ENCODE measurements around the gene CCNB2.
A peak's percentile ranks its signal among the peaks of the same experiment; 100 is the strongest.

Gene CCNB2
- total RNA-seq: 0.13 to 3.7 (median 1.2) reads per million in 9 experiments

DNA sequence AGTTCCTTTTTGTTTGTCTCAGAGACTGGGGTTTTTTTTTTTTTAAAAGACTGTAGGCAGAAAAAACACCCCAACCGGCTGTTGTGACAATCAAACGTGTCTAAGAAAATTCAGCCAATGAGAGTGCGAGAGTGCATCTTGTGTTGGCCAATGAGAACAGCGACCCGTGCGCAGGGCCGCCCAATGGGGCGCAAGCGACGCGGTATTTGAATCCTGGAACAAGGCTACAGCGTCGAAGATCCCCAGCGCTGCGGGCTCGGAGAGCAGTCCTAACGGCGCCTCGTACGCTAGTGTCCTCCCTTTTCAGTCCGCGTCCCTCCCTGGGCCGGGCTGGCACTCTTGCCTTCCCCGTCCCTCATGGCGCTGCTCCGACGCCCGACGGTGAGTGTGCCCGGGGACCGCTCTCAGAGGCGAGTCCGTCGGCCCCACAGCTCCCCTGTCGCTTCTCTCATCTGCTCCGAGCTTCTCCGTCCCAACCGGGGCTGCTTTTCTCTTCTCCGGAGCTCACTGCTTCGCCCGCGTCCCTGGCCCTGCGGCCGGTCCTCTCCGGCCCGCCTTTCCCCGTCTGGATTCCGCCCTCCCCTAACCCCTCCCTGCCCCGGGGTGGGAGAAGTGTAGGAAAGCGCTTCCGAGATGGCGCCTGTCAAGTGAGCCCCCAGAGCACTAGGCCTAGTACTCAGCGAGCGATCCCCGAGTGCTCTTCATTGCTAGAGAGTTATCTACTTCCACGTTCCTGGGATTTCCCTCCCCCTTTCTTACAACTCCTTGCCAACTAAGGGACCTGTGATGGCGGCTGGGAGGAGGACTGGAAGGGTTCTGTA lies at the start of gene CCNB2:
TSS of gene CCNB2 (plus strand) at position 235 of the 821 bp plus-strand sequence. CDS start at position 358, 123 bp downstream.
- Mint-ChIP-seq H3K9me3 (no peaks in the 10 kb centered on the region), H3K36me3 (ENCODE audit: insufficient read depth) (peaks cover 14% of the 10 kb centered on the region)
- peak; percentile 100 for ATAC-seq (replicated peaks)

DNA sequence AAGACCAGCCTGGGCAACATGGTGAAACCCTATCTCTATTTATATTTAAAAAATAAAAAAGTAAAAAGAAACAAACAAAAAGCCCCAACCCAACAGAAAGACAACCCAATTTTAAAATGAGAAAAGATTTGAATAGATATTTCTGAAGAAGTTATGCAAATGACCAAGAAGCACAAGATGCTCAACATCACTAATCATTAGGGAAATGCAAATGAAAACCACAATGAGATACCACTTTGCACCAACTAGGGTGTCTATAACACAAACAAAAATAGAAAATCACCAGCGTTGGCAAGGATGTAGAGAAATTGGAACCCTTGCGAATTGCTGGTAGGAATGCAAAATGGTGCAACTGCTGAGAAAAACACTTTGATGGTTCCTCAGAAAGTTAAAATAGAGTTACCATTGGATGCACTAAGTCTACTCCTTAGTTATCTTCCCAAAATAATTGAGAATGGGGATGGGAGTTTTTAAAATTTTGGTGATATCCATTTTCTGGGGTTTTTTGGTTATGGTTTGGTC lies 45.8 kb upstream of the CCNB2 start:
- H3K36me3 Mint-ChIP-seq (ENCODE audit: insufficient read depth): peaks cover 53% of the 10 kb centered on the region
- H3K9me3 Mint-ChIP-seq: no peaks in the 10 kb centered on the region
- ATAC-seq (replicated peaks): no peak
- no peak for DNase-seq
- H3K27ac Mint-ChIP-seq: no peak overlapping the region
- no peak overlapping the region for H3K4me3 Mint-ChIP-seq
- H3K27me3 Mint-ChIP-seq: no peaks in the 10 kb centered on the region
- H3K4me1 Mint-ChIP-seq (ENCODE audit: low read depth in 2 of 2): no peaks in the 10 kb centered on the region

More for the DNA sequence above, at the start of gene CCNB2:
- Mint-ChIP-seq H3K27me3 (no peaks in the 10 kb centered on the region), H3K4me3 (peak within 1 kb of the TSS; percentile 98), H3K27ac (peak within 1 kb of the TSS; percentile 99 to 100), H3K4me1 (ENCODE audit: low read depth in 2 of 2) (peaks cover 7 to 12% of the 10 kb centered on the region in 2 donors)
- peak; percentile 77 to 82 (median 78) for DNase-seq

DNA sequence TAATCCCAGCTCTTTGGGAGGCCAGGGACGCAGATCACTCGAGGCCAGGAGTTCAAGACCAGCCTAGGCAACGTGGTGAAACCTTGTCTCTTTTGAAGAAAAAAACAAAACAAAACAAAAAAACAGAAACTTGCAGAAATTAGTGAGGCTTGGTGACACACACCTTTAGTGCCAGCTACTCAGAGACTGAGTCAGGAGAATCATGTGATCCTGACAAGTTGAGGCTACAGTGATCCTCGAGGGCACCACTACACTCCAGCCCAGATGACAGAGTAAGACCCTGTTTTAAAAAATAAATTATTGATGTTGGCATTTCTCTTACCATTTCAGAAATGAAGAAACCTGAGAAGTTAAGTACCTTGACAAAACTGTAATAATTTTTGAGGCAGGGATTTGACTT lies 44.6 kb upstream of the CCNB2 start:
- no peaks in the 10 kb centered on the region for H3K27me3 Mint-ChIP-seq
- H3K36me3 Mint-ChIP-seq (ENCODE audit: insufficient read depth): peaks cover 59% of the 10 kb centered on the region
- no peak overlapping the region for H3K4me3 Mint-ChIP-seq
- H3K27ac Mint-ChIP-seq: no peak overlapping the region
- no peaks in the 10 kb centered on the region for H3K9me3 Mint-ChIP-seq
- H3K4me1 Mint-ChIP-seq (ENCODE audit: low read depth in 2 of 2): no peaks in the 10 kb centered on the region
- DNase-seq (no peak), ATAC-seq (replicated peaks) (no peak)

DNA sequence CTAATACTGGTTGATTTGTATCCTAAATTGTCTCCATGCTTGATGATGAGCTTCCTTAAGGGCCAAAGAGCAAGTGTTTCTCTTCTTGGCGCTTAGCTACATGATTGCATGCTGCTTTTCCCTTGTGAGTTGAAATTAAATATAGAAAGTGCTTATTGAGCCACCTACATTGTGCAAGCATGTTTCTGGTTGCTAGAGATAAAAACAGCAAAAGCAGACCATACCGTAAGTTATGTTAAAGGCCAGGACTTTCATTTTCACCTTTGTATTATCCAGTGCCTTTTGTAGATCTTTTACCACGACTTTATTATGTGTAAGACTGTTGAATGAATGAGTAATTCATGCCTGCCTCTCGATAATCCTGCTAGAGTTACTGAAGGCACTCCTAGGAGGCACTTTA lies 41.9 kb upstream of the CCNB2 start:
- no peaks in the 10 kb centered on the region for H3K9me3 Mint-ChIP-seq
- peaks cover 68% of the 10 kb centered on the region for H3K36me3 Mint-ChIP-seq (ENCODE audit: insufficient read depth)
- DNase-seq (no peak), ATAC-seq (replicated peaks) (no peak)
- H3K4me1 Mint-ChIP-seq (ENCODE audit: low read depth in 2 of 2): peaks cover 0 to 5% of the 10 kb centered on the region in 2 donors
- H3K4me3 Mint-ChIP-seq: no peak overlapping the region
- peak overlapping the region; percentile 6 to 44 for H3K27ac Mint-ChIP-seq
- H3K27me3 Mint-ChIP-seq: no peaks in the 10 kb centered on the region

DNA sequence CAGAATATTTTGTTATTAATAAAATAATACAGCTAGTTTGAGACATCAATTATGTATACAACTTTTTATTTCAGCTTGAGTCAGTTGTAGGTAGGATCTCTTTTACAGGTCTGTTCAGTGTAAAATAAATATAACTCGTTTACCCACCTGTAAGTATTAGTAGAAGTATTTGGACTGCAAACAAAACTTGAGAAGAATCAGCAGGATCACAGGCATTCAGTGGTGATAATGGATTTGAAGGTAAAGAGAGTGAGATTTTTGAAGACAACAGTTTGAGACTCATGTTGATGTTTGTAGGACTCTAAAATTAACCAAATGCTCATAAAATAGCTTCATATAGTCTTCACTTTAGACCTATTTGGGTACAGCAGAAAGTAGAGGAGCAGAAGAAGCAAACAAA lies 35.5 kb upstream of the CCNB2 start:
- H3K27ac Mint-ChIP-seq: no peak overlapping the region
- H3K27me3 Mint-ChIP-seq: no peaks in the 10 kb centered on the region
- H3K4me1 Mint-ChIP-seq (ENCODE audit: low read depth in 2 of 2): peaks cover 0 to 5% of the 10 kb centered on the region in 2 donors
- no peak overlapping the region for H3K4me3 Mint-ChIP-seq
- DNase-seq: no peak
- no peaks in the 10 kb centered on the region for H3K9me3 Mint-ChIP-seq
- ATAC-seq (replicated peaks): no peak
- H3K36me3 Mint-ChIP-seq (ENCODE audit: insufficient read depth): peaks cover 58% of the 10 kb centered on the region

DNA sequence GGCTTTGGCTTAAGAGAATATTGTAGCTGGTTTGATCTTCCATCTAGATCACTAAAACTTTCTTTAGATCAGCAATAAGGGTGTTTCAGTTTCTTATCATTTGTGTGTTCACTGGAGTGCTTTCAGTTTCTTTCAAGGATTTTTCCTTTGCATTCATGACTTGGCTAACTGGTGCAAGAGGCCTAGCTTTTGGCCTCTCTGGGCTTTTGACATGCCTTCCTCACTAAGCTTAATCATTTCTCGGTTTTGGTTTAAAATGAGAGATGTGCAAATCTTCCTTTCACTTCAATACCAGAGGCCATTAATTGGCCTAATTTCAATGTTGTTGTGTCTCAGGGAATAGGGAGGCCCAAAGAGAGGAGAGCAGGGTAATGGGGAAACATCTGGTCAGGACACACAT lies 30.3 kb upstream of the CCNB2 start:
- no peaks in the 10 kb centered on the region for H3K9me3 Mint-ChIP-seq
- H3K27ac Mint-ChIP-seq: no peak overlapping the region
- ATAC-seq (replicated peaks) (no peak), DNase-seq (no peak)
- no peaks in the 10 kb centered on the region for H3K27me3 Mint-ChIP-seq
- H3K4me3 Mint-ChIP-seq: no peak overlapping the region
- H3K4me1 Mint-ChIP-seq (ENCODE audit: low read depth in 2 of 2): no peaks in the 10 kb centered on the region
- H3K36me3 Mint-ChIP-seq (ENCODE audit: insufficient read depth): peaks cover 30% of the 10 kb centered on the region

DNA sequence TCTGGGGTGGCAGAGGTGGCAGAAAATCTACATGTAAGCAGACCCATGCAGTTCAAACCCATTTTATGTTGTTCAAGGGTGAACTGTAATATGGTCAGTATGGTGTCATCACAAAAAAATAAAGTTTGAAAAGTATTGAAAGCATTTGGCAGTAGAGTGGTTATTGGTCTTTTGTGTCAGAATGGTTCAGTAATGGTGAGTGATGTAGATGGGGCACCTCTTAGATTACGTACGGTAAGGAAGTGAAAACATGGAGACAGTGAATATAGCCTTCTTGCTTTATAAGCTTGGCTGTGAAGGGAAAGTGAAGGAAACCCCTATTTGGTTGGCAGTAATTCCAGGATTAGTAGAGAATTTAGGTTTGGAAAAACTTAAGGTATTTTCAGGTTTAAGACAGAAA lies 17.2 kb upstream of the CCNB2 start:
- H3K27ac Mint-ChIP-seq: peak overlapping the region in 1 of 2 donors; percentile 7
- no peak overlapping the region for H3K4me3 Mint-ChIP-seq
- no peak for ATAC-seq (replicated peaks)
- H3K36me3 Mint-ChIP-seq (ENCODE audit: insufficient read depth): peaks cover 47% of the 10 kb centered on the region
- DNase-seq: no peak
- no peaks in the 10 kb centered on the region for H3K9me3 Mint-ChIP-seq
- peaks cover 0 to 2% of the 10 kb centered on the region in 2 donors for H3K4me1 Mint-ChIP-seq (ENCODE audit: low read depth in 2 of 2)
- no peaks in the 10 kb centered on the region for H3K27me3 Mint-ChIP-seq

DNA sequence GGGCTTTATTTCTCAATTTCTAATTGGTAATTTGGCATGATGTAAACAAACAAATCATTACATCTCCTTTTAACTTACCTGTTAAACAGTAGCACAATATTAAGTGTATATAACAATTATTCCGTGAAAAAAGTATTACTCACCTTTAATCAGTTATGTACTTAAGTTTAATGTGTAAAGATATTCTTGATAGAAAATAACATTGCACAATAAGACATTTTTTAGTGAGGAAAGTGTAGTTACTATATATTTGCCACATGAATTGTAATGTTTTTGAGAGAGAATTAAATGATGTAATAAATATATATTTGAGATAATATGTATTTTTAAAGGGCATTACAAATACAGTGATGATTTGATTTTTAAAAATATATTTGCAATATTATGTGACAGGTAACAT lies 10.9 kb upstream of the CCNB2 start:
- DNase-seq: no peak

DNA sequence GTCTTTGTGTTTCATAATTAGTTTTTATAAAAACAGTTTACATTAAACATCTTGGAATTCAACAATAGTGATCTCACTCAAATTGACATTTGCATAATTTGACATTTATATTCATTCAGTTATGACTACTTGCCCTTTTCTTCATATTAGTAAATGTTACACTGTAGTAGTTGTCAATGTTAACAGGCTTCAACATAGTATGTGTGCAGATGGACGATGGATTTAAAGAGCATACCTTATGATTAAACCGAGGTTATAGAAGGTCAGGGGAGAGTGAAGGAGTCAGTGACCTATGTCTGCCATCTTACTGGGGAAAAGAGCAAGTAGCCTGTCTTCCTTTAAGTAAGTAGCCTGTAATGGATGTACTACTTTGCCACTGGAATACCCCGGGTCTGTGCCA lies 8.5 kb upstream of the CCNB2 start:
- ATAC-seq (replicated peaks) (no peak), DNase-seq (no peak)
- Mint-ChIP-seq H3K4me1 (ENCODE audit: low read depth in 2 of 2) (no peaks in the 10 kb centered on the region), H3K27ac (no peak overlapping the region), H3K4me3 (no peak overlapping the region), H3K27me3 (no peaks in the 10 kb centered on the region), H3K9me3 (no peaks in the 10 kb centered on the region), H3K36me3 (ENCODE audit: insufficient read depth) (peaks cover 43% of the 10 kb centered on the region)

More for the DNA sequence above, 10.9 kb upstream of the CCNB2 start:
- Mint-ChIP-seq H3K27ac (no peak overlapping the region), H3K9me3 (no peaks in the 10 kb centered on the region), H3K4me1 (ENCODE audit: low read depth in 2 of 2) (no peaks in the 10 kb centered on the region), H3K4me3 (no peak overlapping the region), H3K27me3 (no peaks in the 10 kb centered on the region), H3K36me3 (ENCODE audit: insufficient read depth) (peaks cover 61% of the 10 kb centered on the region)
- ATAC-seq (replicated peaks): no peak

DNA sequence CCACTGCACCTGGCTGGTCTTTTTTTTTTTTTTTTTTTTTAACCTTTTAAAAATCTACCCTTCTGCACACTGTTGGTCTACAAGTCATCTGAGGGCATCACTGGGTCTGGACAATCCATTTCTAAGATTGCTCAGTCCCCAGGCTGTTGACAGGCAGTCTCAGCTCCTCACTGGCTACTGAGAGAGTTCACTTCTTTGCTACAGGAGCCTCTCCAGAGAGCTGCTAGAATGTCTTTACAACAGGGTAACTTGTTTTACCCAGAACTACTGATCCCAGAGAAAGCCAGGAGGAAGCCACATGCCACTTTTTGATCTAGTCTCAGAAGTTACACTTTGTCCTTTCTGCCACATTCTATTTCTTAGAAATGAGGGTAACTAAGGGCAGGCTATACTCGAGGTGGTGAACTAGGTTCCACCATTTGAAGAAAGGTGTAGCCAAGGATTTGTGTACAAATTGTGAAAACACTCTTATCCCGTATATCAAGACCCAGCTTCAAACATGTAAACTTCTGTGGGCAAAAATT lies 5.7 kb upstream of the CCNB2 start:
- H3K36me3 Mint-ChIP-seq (ENCODE audit: insufficient read depth): peaks cover 19% of the 10 kb centered on the region
- no peak overlapping the region for H3K27ac Mint-ChIP-seq
- H3K4me1 Mint-ChIP-seq (ENCODE audit: low read depth in 2 of 2): peaks cover 1 to 2% of the 10 kb centered on the region in 2 donors
- no peak for ATAC-seq (replicated peaks)
- no peak overlapping the region for H3K4me3 Mint-ChIP-seq
- H3K27me3 Mint-ChIP-seq: no peaks in the 10 kb centered on the region
- no peaks in the 10 kb centered on the region for H3K9me3 Mint-ChIP-seq
- DNase-seq: no peak

DNA sequence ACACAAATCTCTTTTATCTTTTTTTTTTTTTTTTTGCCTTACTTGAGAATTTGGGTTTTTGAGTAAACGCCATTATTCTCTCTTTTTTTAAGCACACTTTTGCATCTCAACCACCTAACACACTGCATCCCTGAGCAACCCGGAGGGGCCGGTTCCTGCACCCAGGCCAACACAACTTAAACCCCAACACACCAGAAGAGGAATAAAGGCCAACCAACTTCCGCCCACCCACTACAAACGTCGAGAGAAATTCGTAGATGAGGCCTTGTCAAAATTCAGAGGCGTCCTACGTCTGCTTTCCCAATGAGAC lies 389 bp upstream of the CCNB2 start:
- Mint-ChIP-seq H3K4me1 (ENCODE audit: low read depth in 2 of 2) (peaks cover 7 to 12% of the 10 kb centered on the region in 2 donors), H3K27me3 (no peaks in the 10 kb centered on the region), H3K9me3 (no peaks in the 10 kb centered on the region), H3K4me3 (peak overlapping the region; percentile 98), H3K27ac (peak overlapping the region; percentile 99 to 100), H3K36me3 (ENCODE audit: insufficient read depth) (peaks cover 14% of the 10 kb centered on the region)
- no peak for ATAC-seq (replicated peaks)
- DNase-seq: no peak

DNA sequence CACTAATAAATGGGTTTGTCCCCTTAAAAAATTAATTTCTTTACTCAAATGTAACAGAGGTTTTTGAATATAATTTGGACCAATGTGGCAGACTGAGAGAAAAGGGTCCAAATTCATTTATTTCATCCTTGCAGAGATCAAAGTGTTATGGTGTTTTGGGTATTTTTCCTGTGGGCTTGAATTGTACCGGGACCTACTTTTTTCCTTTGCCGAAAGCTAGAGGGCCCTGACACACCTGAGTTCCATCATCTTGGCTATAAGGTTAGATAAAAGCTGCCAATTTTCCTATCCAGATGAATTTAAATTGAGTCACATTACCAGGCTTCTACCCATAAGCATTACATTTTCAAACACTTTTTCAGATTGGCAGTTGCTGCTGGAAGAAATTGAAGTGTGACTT lies 908 bp downstream of the CCNB2 start:
- peak overlapping the region; percentile 98 for H3K4me3 Mint-ChIP-seq
- no peaks in the 10 kb centered on the region for H3K27me3 Mint-ChIP-seq
- DNase-seq: no peak
- H3K9me3 Mint-ChIP-seq: no peaks in the 10 kb centered on the region
- no peak overlapping the region for H3K27ac Mint-ChIP-seq
- H3K36me3 Mint-ChIP-seq (ENCODE audit: insufficient read depth): peaks cover 14% of the 10 kb centered on the region
- no peak for ATAC-seq (replicated peaks)
- H3K4me1 Mint-ChIP-seq (ENCODE audit: low read depth in 2 of 2): peaks cover 7 to 12% of the 10 kb centered on the region in 2 donors

DNA sequence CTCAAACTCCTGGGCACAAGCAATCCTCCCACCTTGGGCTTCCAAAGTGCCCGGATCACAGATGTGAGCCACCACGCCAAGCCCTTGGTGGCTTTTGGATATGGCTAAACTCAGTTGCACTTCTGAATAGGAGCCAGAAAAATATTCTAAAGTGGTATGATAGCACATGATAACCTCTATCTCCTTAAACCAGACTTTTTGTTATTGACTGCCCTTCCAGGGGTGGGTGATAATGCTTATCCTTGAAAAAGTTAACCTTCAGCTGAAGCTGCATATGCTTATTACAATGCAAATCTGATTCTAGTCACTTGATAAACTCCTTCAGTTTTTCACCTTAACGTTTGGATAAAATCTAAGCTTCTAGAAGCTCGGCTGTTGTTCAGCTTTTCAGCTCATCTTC lies 6.3 kb downstream of the CCNB2 start:
- Mint-ChIP-seq H3K4me1 (ENCODE audit: low read depth in 2 of 2) (no peaks in the 10 kb centered on the region), H3K36me3 (ENCODE audit: insufficient read depth) (no peaks in the 10 kb centered on the region), H3K27me3 (no peaks in the 10 kb centered on the region), H3K9me3 (no peaks in the 10 kb centered on the region), H3K4me3 (no peak overlapping the region), H3K27ac (no peak overlapping the region)
- DNase-seq: no peak
- ATAC-seq (replicated peaks): no peak

DNA sequence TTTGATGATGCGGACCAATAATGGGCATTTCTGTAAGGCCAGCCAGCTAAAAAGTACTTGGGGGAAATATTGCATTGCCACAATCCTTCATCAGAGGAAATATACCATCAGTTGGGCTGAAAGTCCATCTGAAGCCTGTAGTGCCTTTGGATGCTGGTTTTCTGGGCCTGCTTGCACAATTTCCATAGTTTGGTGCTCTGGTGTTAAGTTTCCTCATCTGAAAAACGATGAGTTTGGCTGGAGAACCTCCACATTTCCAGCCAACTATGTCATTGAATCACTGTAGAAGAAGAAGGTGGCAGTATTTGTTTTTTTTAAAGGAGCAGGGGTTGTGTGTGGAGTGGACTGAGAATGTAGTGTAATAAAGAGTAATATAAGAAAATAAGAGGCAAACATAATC lies 10.1 kb downstream of the CCNB2 start:
- no peak for ATAC-seq (replicated peaks)
- H3K9me3 Mint-ChIP-seq: no peaks in the 10 kb centered on the region
- H3K36me3 Mint-ChIP-seq (ENCODE audit: insufficient read depth): no peaks in the 10 kb centered on the region
- no peak overlapping the region for H3K27ac Mint-ChIP-seq
- H3K27me3 Mint-ChIP-seq: no peaks in the 10 kb centered on the region
- no peak for DNase-seq
- H3K4me3 Mint-ChIP-seq: no peak overlapping the region
- H3K4me1 Mint-ChIP-seq (ENCODE audit: low read depth in 2 of 2): no peaks in the 10 kb centered on the region

Measured in effector memory CD8-positive, alpha-beta T cell (primary cell).